GM12801 (cell line): ENCODE data around the gene BAIAP3.

Experiments
- TF ChIP-seq, protein P1 (sequence below): IDR thresholded peaks from one replicate; pipeline ENCODE4 v1.5.1; 2011; ENCODE audit warnings: control low read depth; ENCODE audit not compliant: insufficient read length; ENCODE audit errors: extremely low read depth

The BAIAP3 gene

GRCh38 chr16:1306334-1306733 is 27.1 kb upstream of the BAIAP3 start:
- TF ChIP-seq, protein P1, sequence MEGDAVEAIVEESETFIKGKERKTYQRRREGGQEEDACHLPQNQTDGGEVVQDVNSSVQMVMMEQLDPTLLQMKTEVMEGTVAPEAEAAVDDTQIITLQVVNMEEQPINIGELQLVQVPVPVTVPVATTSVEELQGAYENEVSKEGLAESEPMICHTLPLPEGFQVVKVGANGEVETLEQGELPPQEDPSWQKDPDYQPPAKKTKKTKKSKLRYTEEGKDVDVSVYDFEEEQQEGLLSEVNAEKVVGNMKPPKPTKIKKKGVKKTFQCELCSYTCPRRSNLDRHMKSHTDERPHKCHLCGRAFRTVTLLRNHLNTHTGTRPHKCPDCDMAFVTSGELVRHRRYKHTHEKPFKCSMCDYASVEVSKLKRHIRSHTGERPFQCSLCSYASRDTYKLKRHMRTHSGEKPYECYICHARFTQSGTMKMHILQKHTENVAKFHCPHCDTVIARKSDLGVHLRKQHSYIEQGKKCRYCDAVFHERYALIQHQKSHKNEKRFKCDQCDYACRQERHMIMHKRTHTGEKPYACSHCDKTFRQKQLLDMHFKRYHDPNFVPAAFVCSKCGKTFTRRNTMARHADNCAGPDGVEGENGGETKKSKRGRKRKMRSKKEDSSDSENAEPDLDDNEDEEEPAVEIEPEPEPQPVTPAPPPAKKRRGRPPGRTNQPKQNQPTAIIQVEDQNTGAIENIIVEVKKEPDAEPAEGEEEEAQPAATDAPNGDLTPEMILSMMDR, result no peak

GRCh38 chr16:1308036-1308976 is 25.1 kb upstream of the BAIAP3 start:
- TF ChIP-seq, protein P1, result no peak

- TF ChIP-seq, protein P1, result no peak
These were observed 24.2 kb upstream of the BAIAP3 start, which contains the start of gene UBE2I for GRCh38 chr16:1308977-1309885. TSS of gene UBE2I (plus strand) at chr16:1309636. CDS start at chr16:1314031, 4,395 bp downstream.

GRCh38 chr16:1309888-1310831 is 23.3 kb upstream of the BAIAP3 start:
- TF ChIP-seq, protein P1, result no peak

- TF ChIP-seq, protein P1, result no peak
These were observed 22.6 kb upstream of the BAIAP3 start for GRCh38 chr16:1310832-1311200.

DNA sequence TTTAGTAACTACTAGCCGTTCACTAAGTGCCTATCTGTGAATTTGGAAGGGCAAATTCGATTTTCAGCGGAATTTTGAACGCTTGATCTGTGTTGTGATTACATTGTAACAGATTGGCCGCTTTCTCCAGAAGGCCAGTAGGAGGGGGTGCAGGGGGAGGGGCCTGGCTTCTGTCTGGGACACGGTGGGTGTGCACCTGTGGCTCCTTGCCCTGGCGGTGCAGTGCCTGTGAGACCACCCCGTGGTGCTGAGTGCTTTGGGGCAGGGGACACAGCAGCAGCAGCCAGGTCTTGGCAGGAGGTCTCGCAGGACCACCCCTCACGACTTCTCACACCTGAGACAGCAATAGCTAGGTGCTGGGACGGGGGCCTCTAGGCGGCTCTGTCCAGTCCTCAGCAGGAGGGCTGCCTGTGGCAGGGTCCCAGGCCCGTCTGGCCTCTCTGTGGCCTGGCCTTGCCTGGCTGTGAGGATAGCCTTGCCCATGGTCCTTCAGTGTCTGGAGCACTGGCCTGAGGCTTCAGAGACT is 22.2 kb upstream of the BAIAP3 start:
- TF ChIP-seq, protein P1, result no peak
